ENCODE data around the gene SREBF1.

SREBF1 gene

DNA sequence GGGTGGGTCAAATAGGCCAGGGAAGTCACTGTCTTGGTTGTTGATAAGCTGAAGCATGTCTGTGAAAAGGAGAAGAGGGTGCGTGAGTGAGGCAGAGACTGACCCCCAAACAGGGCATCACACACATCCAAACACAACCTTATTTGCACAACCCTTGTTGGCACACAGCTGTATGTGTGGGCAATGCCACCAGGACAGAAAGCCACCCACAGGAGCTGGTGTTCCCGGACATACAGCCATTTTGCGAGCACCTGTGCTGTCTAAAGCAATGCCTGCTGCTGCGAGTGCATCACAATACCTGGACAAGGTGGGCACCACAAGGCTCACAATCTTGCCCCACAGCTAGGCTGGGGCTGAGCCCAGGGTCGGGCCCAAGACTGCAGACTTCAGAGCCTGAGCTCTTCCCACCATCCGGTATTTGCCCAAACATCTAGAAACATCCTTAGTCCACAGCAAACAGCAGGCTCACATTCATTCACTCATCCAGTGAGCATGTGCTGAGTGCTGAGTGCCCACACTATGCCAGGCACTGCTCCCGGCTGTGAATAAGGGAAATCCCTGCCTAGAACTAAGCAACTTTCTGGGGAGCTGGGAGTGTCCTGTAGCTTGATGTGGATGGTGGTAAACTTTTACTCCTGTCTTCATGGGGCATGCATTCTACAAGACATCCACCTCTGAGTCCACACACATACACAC is 16.2 kb downstream of the SREBF1 start:
- Histone ChIP-seq H3K4me3 (no peak overlapping the region), H3K36me3 (replicated peaks) (peaks cover 49% of the 10 kb centered on the region), H3K9me3 (no peaks in the 10 kb centered on the region), H3K27me3 (ENCODE audit: low read depth) (no peaks in the 10 kb centered on the region), H3K4me1 (peaks cover 22% of the 10 kb centered on the region)
- in situ Hi-C loops (cut with MboI; ENCODE audit: low sequenced_read_pairs) = loop anchor here (10.0 kb wide), 1 partner anchor 214 kb away; the partner anchor contains the start of genes ATPAF2 and GID4
- DNase-seq (ENCODE audit: low spot score in 2 of 2) = no peak

- Histone ChIP-seq H3K36me3 (replicated peaks) (peaks cover 55% of the 10 kb centered on the region), H3K9me3 (no peaks in the 10 kb centered on the region), H3K4me3 (no peak overlapping the region), H3K27me3 (ENCODE audit: low read depth) (no peaks in the 10 kb centered on the region), H3K4me1 (peaks cover 17% of the 10 kb centered on the region)
- no peak for DNase-seq (ENCODE audit: low spot score in 2 of 2)
- in situ Hi-C loops (cut with MboI; ENCODE audit: low sequenced_read_pairs) = loop anchor here (10.0 kb wide), 1 partner anchor 215 kb away; the partner anchor contains the start of genes ATPAF2 and GID4
These were observed 16.7 kb downstream of the SREBF1 start for GRCh38 chr17:17820046-17820445.

GRCh38 chr17:17819561-17819995 is 17.2 kb downstream of the SREBF1 start:
- peaks cover 12% of the 10 kb centered on the region for H3K4me1 ChIP-seq
- in situ Hi-C loops (cut with MboI; ENCODE audit: low sequenced_read_pairs) = no loop called here
- H3K36me3 ChIP-seq (replicated peaks) = peaks cover 59% of the 10 kb centered on the region
- no peaks in the 10 kb centered on the region for H3K9me3 ChIP-seq
- no peaks in the 10 kb centered on the region for H3K27me3 ChIP-seq (ENCODE audit: low read depth)
- DNase-seq (ENCODE audit: low spot score in 2 of 2) = peak in 1 of 2 experiments; percentile 42
- H3K4me3 ChIP-seq = no peak overlapping the region

- Histone ChIP-seq H3K36me3 (replicated peaks) (peaks cover 64% of the 10 kb centered on the region), H3K4me1 (peaks cover 7% of the 10 kb centered on the region), H3K4me3 (no peak overlapping the region), H3K9me3 (no peaks in the 10 kb centered on the region), H3K27me3 (ENCODE audit: low read depth) (no peaks in the 10 kb centered on the region)
- in situ Hi-C loops (cut with MboI; ENCODE audit: low sequenced_read_pairs) = no loop called here
- no peak for DNase-seq (ENCODE audit: low spot score in 2 of 2)
These were observed 17.7 kb downstream of the SREBF1 start for GRCh38 chr17:17819111-17819510.

DNA sequence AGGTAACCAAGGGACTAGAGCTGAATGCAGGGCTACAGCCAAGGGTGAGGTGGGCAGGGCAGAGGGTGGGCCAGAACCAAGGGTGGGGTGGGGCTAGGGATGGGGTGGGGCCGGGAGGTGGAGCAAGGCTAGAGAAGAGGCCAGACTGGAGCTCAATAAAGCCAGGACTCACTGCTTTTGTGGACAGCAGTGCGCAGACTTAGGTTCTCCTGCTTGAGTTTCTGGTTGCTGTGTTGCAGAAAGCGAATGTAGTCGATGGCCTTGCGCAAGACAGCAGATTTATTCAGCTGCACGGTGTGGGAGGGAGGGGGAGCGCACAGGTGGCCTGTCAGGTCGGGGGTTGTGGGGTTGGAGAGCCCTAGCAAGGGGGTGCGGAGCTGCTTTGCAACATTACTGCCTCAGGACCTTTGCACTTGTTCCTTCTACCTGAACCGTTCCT is 18.7 kb downstream of the SREBF1 start:
- no peaks in the 10 kb centered on the region for H3K9me3 ChIP-seq
- H3K4me1 ChIP-seq = peaks cover 2% of the 10 kb centered on the region
- peaks cover 74% of the 10 kb centered on the region for H3K36me3 ChIP-seq (replicated peaks)
- H3K27me3 ChIP-seq (ENCODE audit: low read depth) = no peaks in the 10 kb centered on the region
- in situ Hi-C loops (cut with MboI; ENCODE audit: low sequenced_read_pairs) = no loop called here
- DNase-seq (ENCODE audit: low spot score in 2 of 2) = peak in 1 of 2 experiments; percentile 47
- H3K4me3 ChIP-seq = no peak overlapping the region

GRCh38 chr17:17817552-17817947 is 19.2 kb downstream of the SREBF1 start:
- DNase-seq (ENCODE audit: low spot score in 2 of 2) = no peak
- Histone ChIP-seq H3K27me3 (ENCODE audit: low read depth) (no peaks in the 10 kb centered on the region), H3K4me1 (no peaks in the 10 kb centered on the region; the same call in none of the 2 replicates), H3K9me3 (no peaks in the 10 kb centered on the region), H3K4me3 (no peak overlapping the region), H3K36me3 (replicated peaks) (peaks cover 79% of the 10 kb centered on the region)
- in situ Hi-C loops (cut with MboI; ENCODE audit: low sequenced_read_pairs) = no loop called here

- H3K9me3 ChIP-seq = no peaks in the 10 kb centered on the region
- no peak for DNase-seq (ENCODE audit: low spot score in 2 of 2)
- peaks cover 3% of the 10 kb centered on the region for H3K4me1 ChIP-seq
- H3K36me3 ChIP-seq (replicated peaks) = peaks cover 85% of the 10 kb centered on the region
- in situ Hi-C loops (cut with MboI; ENCODE audit: low sequenced_read_pairs) = no loop called here
- no peaks in the 10 kb centered on the region for H3K27me3 ChIP-seq (ENCODE audit: low read depth)
- H3K4me3 ChIP-seq = no peak overlapping the region
These were observed 19.8 kb downstream of the SREBF1 start for GRCh38 chr17:17816831-17817551.

GRCh38 chr17:17816240-17816814 is 20.5 kb downstream of the SREBF1 start:
- H3K4me3 ChIP-seq = no peak overlapping the region
- H3K36me3 ChIP-seq (replicated peaks) = peaks cover 88% of the 10 kb centered on the region
- DNase-seq (ENCODE audit: low spot score in 2 of 2) = no peak
- H3K9me3 ChIP-seq = no peaks in the 10 kb centered on the region
- no peaks in the 10 kb centered on the region for H3K27me3 ChIP-seq (ENCODE audit: low read depth)
- H3K4me1 ChIP-seq = peaks cover 9% of the 10 kb centered on the region
- in situ Hi-C loops (cut with MboI; ENCODE audit: low sequenced_read_pairs) = no loop called here

DNA sequence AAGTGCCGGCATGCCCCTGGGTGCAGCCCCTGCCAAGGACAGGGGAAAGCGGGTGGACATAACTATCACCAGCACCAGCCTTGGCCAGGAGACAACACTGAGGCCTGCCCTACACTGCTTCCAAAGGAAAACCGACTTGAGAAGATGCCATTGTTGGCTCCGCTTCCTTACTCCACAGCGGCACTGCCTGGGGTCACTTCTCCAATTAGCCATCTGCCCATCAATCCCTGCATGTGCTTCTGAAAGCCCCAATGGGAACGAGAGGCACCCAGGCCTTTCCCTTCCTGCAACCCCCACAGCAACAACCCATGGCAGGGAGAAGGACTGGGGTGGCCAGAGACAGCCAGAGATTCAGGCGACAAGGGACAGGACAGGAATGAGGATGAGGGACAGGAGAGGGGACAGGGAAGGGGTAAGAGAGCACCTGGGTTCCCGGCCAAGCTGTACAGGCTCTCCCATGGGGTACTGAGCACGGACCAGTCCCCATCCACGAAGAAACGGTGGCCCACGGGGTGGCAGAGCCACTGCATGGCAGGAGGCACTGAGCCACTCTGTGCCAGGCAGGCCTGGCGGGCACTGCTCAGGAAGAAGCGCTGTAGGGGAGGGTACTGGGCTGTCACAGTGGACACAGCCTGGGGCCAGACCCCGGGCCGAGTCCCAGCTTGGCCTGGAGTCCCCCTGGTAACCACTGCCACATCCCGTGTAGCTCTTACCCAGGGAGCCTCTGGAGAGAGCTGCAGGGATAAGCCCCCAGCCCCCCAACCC is 21.2 kb downstream of the SREBF1 start:
- in situ Hi-C loops (cut with MboI; ENCODE audit: low sequenced_read_pairs) = no loop called here
- peaks cover 91% of the 10 kb centered on the region for H3K36me3 ChIP-seq (replicated peaks)
- H3K4me1 ChIP-seq = peaks cover 9% of the 10 kb centered on the region
- H3K9me3 ChIP-seq = no peaks in the 10 kb centered on the region
- H3K27me3 ChIP-seq (ENCODE audit: low read depth) = no peaks in the 10 kb centered on the region
- H3K4me3 ChIP-seq = no peak overlapping the region
- DNase-seq (ENCODE audit: low spot score in 2 of 2) = no peak

DNA sequence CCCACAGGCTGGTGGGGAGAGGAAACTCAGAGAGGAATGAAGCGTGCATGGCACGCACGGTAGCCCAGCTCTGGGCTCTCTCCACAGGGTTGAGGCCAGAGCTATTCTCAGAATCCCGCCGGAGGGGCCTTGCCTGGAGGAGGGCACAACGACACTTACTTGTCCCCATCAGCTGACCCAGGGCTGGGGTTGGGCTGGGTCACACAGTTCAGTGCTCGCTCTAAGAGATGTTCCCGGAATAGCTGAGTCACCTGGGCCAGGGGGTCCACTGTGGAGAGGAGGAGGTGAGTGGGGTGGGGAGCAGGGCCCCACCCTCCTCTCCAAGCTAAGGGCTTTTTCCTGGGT is 21.8 kb downstream of the SREBF1 start:
- no peak overlapping the region for H3K4me3 ChIP-seq
- peaks cover 9% of the 10 kb centered on the region for H3K4me1 ChIP-seq
- peaks cover 91% of the 10 kb centered on the region for H3K36me3 ChIP-seq (replicated peaks)
- H3K27me3 ChIP-seq (ENCODE audit: low read depth) = no peaks in the 10 kb centered on the region
- no peak for DNase-seq (ENCODE audit: low spot score in 2 of 2)
- H3K9me3 ChIP-seq = no peaks in the 10 kb centered on the region
- in situ Hi-C loops (cut with MboI; ENCODE audit: low sequenced_read_pairs) = no loop called here

GRCh38 chr17:17814162-17815061 is 22.4 kb downstream of the SREBF1 start:
- no peak overlapping the region for H3K4me3 ChIP-seq
- H3K27me3 ChIP-seq (ENCODE audit: low read depth) = no peaks in the 10 kb centered on the region
- peaks cover 85% of the 10 kb centered on the region for H3K36me3 ChIP-seq (replicated peaks)
- no peak for DNase-seq (ENCODE audit: low spot score in 2 of 2)
- peaks cover 9% of the 10 kb centered on the region for H3K4me1 ChIP-seq
- in situ Hi-C loops (cut with MboI; ENCODE audit: low sequenced_read_pairs) = loop anchor here (5.0 kb wide), 1 partner anchor 48 kb away; no protein-coding TSS in a partner anchor
- no peaks in the 10 kb centered on the region for H3K9me3 ChIP-seq

DNA sequence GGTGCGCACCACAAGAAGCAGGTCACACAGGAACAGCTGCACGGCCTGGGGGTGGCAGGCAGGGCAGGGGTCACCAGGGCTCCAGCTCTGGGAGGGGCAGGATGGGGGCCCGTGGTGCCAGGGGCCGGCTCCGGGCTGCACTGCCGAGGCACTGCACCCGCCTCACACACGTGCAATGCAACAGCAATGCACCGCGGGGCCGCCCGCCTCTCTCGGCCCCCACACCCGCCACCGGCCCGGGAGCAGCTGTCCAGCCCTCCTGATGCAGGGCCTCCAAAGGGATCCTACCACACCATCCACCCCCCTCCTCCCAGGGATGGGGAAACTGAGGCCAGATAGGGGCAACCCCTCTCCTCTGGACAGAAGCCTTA is 23.1 kb downstream of the SREBF1 start:
- Histone ChIP-seq H3K9me3 (no peaks in the 10 kb centered on the region), H3K36me3 (replicated peaks) (peaks cover 79% of the 10 kb centered on the region), H3K4me1 (peaks cover 9% of the 10 kb centered on the region), H3K4me3 (no peak overlapping the region), H3K27me3 (ENCODE audit: low read depth) (no peaks in the 10 kb centered on the region)
- DNase-seq (ENCODE audit: low spot score in 2 of 2) = no peak
- in situ Hi-C loops (cut with MboI; ENCODE audit: low sequenced_read_pairs) = loop anchor here (5.0 kb wide), 1 partner anchor 49 kb away; no protein-coding TSS in a partner anchor
